K562 (cell line): ENCODE measurements around the gene COP1. TPM values are rescaled to one million over a fixed set of nuclear protein-coding genes. Genes with fewer than 3 reads are reported as not detected.

Source experiments
- ATAC-seq: fragments of 200-7000 bp; cut with Tn5 transposase; 3 replicates; pipeline ENCODE4 v1.9.1; 2020; ENCODE audit warnings: moderate library complexity
- BruUV-seq: library from RNA; stranded (reverse); fragments of 400-500 nt; replicated peaks from 2 replicates; lab custom pipeline; 2021; lab: Mats Ljungman, UMichigan
- CTCF ChIA-PET: fragments of 300-600 bp; formaldehyde crosslinking; extraction: SDS; loops from one replicate; lab custom pipeline; 2021; ENCODE audit warnings: low intra/inter-chr PET ratio; lab: Yijun Ruan, JAX
- POLR2A ChIA-PET: fragments of 300-600, 350-650 bp; sonication (Branson Sonifier 250); formaldehyde crosslinking; extraction: SDS; loops from one replicate; lab custom pipeline; 2021; ENCODE audit warnings: antibody characterized with exemption, inconsistent platforms; lab: Yijun Ruan, JAX
- DNase-seq, 4 experiments: peaks; one replicate each; pipeline versions ENCODE4 v3.0.0 to v3.0.0-alpha.2; 2011 to 2018; ENCODE audit warnings: low spot score in 3 of 4, mixed read lengths in 3 of 4; ENCODE audit errors: extremely low read depth in 1 of 4
- FAIRE-seq: peaks from 2 replicates; lab custom pipeline; 2011; peaks lifted over from hg19 to GRCh38; lab: Jason Lieb, UNC
- H2AFZ ChIP-seq: 2 replicates; pipeline ENCODE4 v1.6.0; 2011; ENCODE audit warnings: low read depth, low read length, control low read depth, inconsistent platforms
- H3K27ac ChIP-seq: fragments of 200-600 bp; 3 replicates; pipeline ENCODE4 v1.8.0; 2011; ENCODE audit warnings: low read depth, mild to moderate bottlenecking, control low read depth, inconsistent platforms, low read length, moderate library complexity, mixed read lengths; ENCODE audit errors: extremely low read depth
- H3K27me3 ChIP-seq, 2 experiments: fragments of 300-600 bp in 1 of 2; 2 replicates in 1 of 2; 3 replicates in 1 of 2; pipeline versions ENCODE4 v1.6.0 to v1.8.0; 2011; ENCODE audit warnings: inconsistent platforms in 2 of 2, low read length in 2 of 2, mild to moderate bottlenecking in 1 of 2, mixed read lengths in 1 of 2, moderate library complexity in 1 of 2; ENCODE audit not compliant: control insufficient read depth in 2 of 2, insufficient read depth in 2 of 2
- H3K36me3 ChIP-seq: fragments of 300-600 bp; 3 replicates; pipeline ENCODE4 v1.8.0; 2011; ENCODE audit warnings: mild to moderate bottlenecking, low read length, inconsistent platforms; ENCODE audit not compliant: control insufficient read depth, insufficient read depth
- H3K4me1 ChIP-seq, 2 experiments: fragments of 200-600 bp in 1 of 2; replicated peaks in 1 of 2; 2 replicates in 1 of 2; 3 replicates in 1 of 2; pipeline versions ENCODE4 v1.5.1 to v1.8.0; 2011; ENCODE audit warnings: inconsistent platforms in 2 of 2, low read length in 2 of 2, mild to moderate bottlenecking in 1 of 2, mixed read lengths in 1 of 2, moderate library complexity in 1 of 2; ENCODE audit not compliant: control insufficient read depth in 2 of 2, insufficient read depth in 2 of 2
- H3K4me2 ChIP-seq: 2 replicates; pipeline ENCODE4 v1.6.1; 2011; ENCODE audit warnings: low read length, control low read depth, inconsistent platforms, mixed read lengths; ENCODE audit not compliant: insufficient read depth
- H3K4me3 ChIP-seq: fragments of 200-600 bp; sonication (generic), shearing (Covaris generic); 2 replicates; pipeline ENCODE4 v1.5.1; 2016; ENCODE audit warnings: control low read depth, inconsistent platforms
- H3K79me2 ChIP-seq: fragments of 200-600 bp; 3 replicates; pipeline ENCODE4 v1.8.0; 2011; ENCODE audit warnings: low read length, inconsistent platforms; ENCODE audit not compliant: control insufficient read depth, insufficient read depth
- H3K9ac ChIP-seq, 2 experiments: 2 replicates each; pipeline versions ENCODE4 v1.6.0 to v1.6.1; 2011; ENCODE audit warnings: low read depth in 2 of 2, low read length in 2 of 2, control low read depth in 1 of 2, inconsistent platforms in 1 of 2, mild to moderate bottlenecking in 1 of 2, mixed read lengths in 1 of 2; ENCODE audit not compliant: insufficient read depth in 1 of 2
- H3K9me1 ChIP-seq: one replicate; pipeline ENCODE4 v1.6.0; 2011; ENCODE audit warnings: inconsistent platforms, mild to moderate bottlenecking, low read length, moderate library complexity; ENCODE audit not compliant: control insufficient read depth, insufficient read depth
- H3K9me3 ChIP-seq: replicated peaks from 2 replicates; pipeline ENCODE4 v1.5.1; 2011; ENCODE audit warnings: low read depth, low read length, inconsistent platforms; ENCODE audit not compliant: control insufficient read depth, insufficient read depth
- H4K20me1 ChIP-seq: replicated peaks from 2 replicates; pipeline ENCODE4 v1.6.1; 2011; ENCODE audit warnings: low read length, inconsistent platforms, mixed read lengths; ENCODE audit not compliant: control insufficient read depth, insufficient read depth
- BHLHE40 ChIP-seq: IDR thresholded peaks from 2 replicates; pipeline ENCODE4 v1.6.1; 2011; ENCODE audit warnings: low read length, improper control_type of control experiment
- CREB1 ChIP-seq, 2 experiments: sonication (generic) in 1 of 2; formaldehyde crosslinking in 1 of 2; IDR thresholded peaks; 2 replicates each; pipeline versions ENCODE4 v1.6.1 to v1.8.0; 2012 to 2022; ENCODE audit warnings: inconsistent platforms in 1 of 2, mild to moderate bottlenecking in 1 of 2, missing genetic modification reagents in 1 of 2, moderate library complexity in 1 of 2
- CREB5 ChIP-seq: fragments of 250-450 bp; sonication (Bioruptor Pico); IDR thresholded peaks from 2 replicates; pipeline ENCODE4 v1.5.0; 2020; ENCODE audit warnings: mild to moderate bottlenecking
- EP300 ChIP-seq: IDR thresholded peaks from 2 replicates; pipeline ENCODE4 v1.6.1; 2012; ENCODE audit warnings: low read length, improper control_type of control experiment
- HMG20A ChIP-seq: fragments of 450-650 bp; formaldehyde crosslinking; conservative IDR thresholded peaks from 2 replicates; pipeline ENCODE4 v1.4.0; 2020; ENCODE audit warnings: mild to moderate bottlenecking, mixed read lengths
- HNRNPLL ChIP-seq: fragments of 200-400 bp; formaldehyde crosslinking; IDR thresholded peaks from 2 replicates; pipeline ENCODE4 v1.6.1; 2017; ENCODE audit warnings: low read length, low read depth, mild to moderate bottlenecking; ENCODE audit not compliant: poor library complexity, severe bottlenecking
- HSF4 ChIP-seq: fragments of 250-450 bp; sonication (Bioruptor Pico); IDR thresholded peaks from 2 replicates; pipeline ENCODE4 v2.1.2; 2022; ENCODE audit warnings: mild to moderate bottlenecking, moderate library complexity, borderline replicate concordance
- IFI16 ChIP-seq: fragments of 250-450 bp; sonication (Bioruptor Pico); IDR thresholded peaks from 2 replicates; pipeline ENCODE4 v2.1.2; 2022; ENCODE audit warnings: mild to moderate bottlenecking, inconsistent platforms
- KLF13 ChIP-seq: fragments of 450-650 bp; IDR thresholded peaks from 2 replicates; pipeline ENCODE4 v1.6.1; 2016; ENCODE audit warnings: missing genetic modification characterization, low read depth, mild to moderate bottlenecking, missing compliant biosample characterization, moderate library complexity, borderline replicate concordance
- SMARCA5 ChIP-seq: fragments of 450-650 bp; IDR thresholded peaks from 2 replicates; pipeline ENCODE4 v1.6.1; 2016
- SP1 ChIP-seq: sonication (generic); formaldehyde crosslinking; IDR thresholded peaks from 2 replicates; pipeline ENCODE4 v1.8.1; 2022; ENCODE audit warnings: mild to moderate bottlenecking, missing genetic modification reagents
- TEAD4 ChIP-seq, 2 experiments: sonication (generic) in 1 of 2; formaldehyde crosslinking in 1 of 2; IDR thresholded peaks; 2 replicates each; pipeline versions ENCODE4 v1.6.1 to v1.8.0; 2012 to 2022; ENCODE audit warnings: borderline replicate concordance in 1 of 2, inconsistent platforms in 1 of 2, low read length in 1 of 2, mild to moderate bottlenecking in 1 of 2, missing genetic modification reagents in 1 of 2
- USF1 ChIP-seq: sonication (generic); formaldehyde crosslinking; IDR thresholded peaks from 2 replicates; pipeline ENCODE4 v1.9.0; 2022; ENCODE audit warnings: mild to moderate bottlenecking, missing genetic modification reagents
- ZKSCAN8 ChIP-seq: fragments of 200-800 bp; sonication (Bioruptor generic); IDR thresholded peaks from 2 replicates; pipeline ENCODE4 v1.6.1; 2016; ENCODE audit warnings: missing genetic modification characterization, missing compliant biosample characterization
- ZNF384 ChIP-seq: IDR thresholded peaks from 2 replicates; pipeline ENCODE4 v1.6.1; 2012; ENCODE audit warnings: low read depth, low read length, improper control_type of control experiment
- ZNF512 ChIP-seq: IDR thresholded peaks from 2 replicates; pipeline ENCODE4 v1.6.1; 2016; ENCODE audit warnings: missing genetic modification characterization, missing compliant biosample characterization
- WGBS: fragments of 100-300 bp; shearing (Covaris generic); methylation state at CpG from one replicate; pipeline ENCODE4 v1.1.6; 2016; ENCODE audit warnings: low coverage, mixed read lengths; ENCODE audit not compliant: insufficient coverage; ENCODE audit errors: missing lambda C conversion rate; 5-methylcytosine and 5-hydroxymethylcytosine counted together
- in situ Hi-C: fragments of 300-500 bp; cut with MboI; formaldehyde crosslinking; loops from 4 replicates; pipeline ENCODE4 v1.15.0; 2018; ENCODE audit warnings: inconsistent platforms, mixed read lengths
- intact Hi-C: fragments of 100-400 bp; cut with micrococcal nuclease; formaldehyde crosslinking; loops from 2 replicates; pipeline ENCODE4 v1.14.2; 2022
- polyA plus RNA-seq, 8 experiments: library from polyadenylated mRNA; depleted of rRNA in 4 of 8; stranded (reverse) in 5 of 8; unstranded in 3 of 8; fragments of >200 nt; fragmentation: Nextera tagmentation in 2 of 8; fragmentation: Illumina TruSeq in 1 of 8; extraction: Ambion mirVana in 2 of 8; extraction: Trizol in 1 of 8; gene quantifications; 2 replicates each; pipeline versions ENCODE4 v1.2.1 to v1.2.3, GENCODE V29; 2011 to 2014; ENCODE audit warnings: inconsistent platforms in 1 of 8, missing spikeins in 1 of 8
- total RNA-seq, 7 experiments: library from RNA; depleted of rRNA in 6 of 7; stranded (reverse); fragments of >200 nt in 6 of 7; fragmentation: Illumina TruSeq in 2 of 7; extraction: Trizol in 2 of 7; gene quantifications; 2 replicates each; pipeline versions ENCODE4 v1.2.1 to v1.2.3, GENCODE V29; 2011 to 2021; ENCODE audit warnings: low replicate concordance in 1 of 7

The COP1 gene
- total and polyA plus RNA-seq, 9 of the 15 experiments (the other 6 are each of a cell fraction or from before 2014, with no cell fraction given): 25.8 to 77.7 (median 58.6) TPM

GRCh38 chr1:176196728-176197127, 10.4 kb downstream of the COP1 start:
- H3K4me2 ChIP-seq: no peak overlapping the region
- no peaks in the 10 kb centered on the region for H3K36me3 ChIP-seq
- DNase-seq (no peak), FAIRE-seq (no peak), ATAC-seq (peak; percentile 14; the same call in 1 of the 3 replicates)
- H3K79me2 ChIP-seq: peaks cover 100% of the 10 kb centered on the region
- WGBS: 62% methylated on average over 4 of the region's 5 CpGs
- no peak overlapping the region for H3K27ac ChIP-seq
- in situ Hi-C loops: no loop called here
- intact Hi-C loops: no loop called here
- H3K4me3 ChIP-seq: no peak overlapping the region
- H4K20me1 ChIP-seq: no peaks in the 10 kb centered on the region
- no peaks in the 10 kb centered on the region for H3K9me3 ChIP-seq
- no TSS peak for BruUV-seq
- H3K9ac ChIP-seq: no peak overlapping the region
- CTCF ChIA-PET: no interaction called here
- POLR2A ChIA-PET: interaction anchor here (1.0 to 3.0 kb wide), 2 partner anchors 9 to 11 kb away, joined by 3 to 11 read pairs; no protein-coding TSS in a partner anchor
- TF ChIP-seq HSF4 (CRISPR knock-in tag) (no peak), ZNF384 (no peak), EP300 (no peak), HNRNPLL (no peak), TEAD4 (IDR thresholded peaks at IDR 0.05; ENCODE audit: low read length) (no peak), TEAD4 (CRISPR knock-in tag; IDR thresholded peaks at IDR 0.05; ENCODE audit: borderline replicate concordance) (no peak), BHLHE40 (no peak), KLF13 (tag) (no peak), HMG20A (no peak), SMARCA5 (no peak), CREB5 (CRISPR knock-in tag) (no peak), SP1 (CRISPR knock-in tag) (no peak), ZKSCAN8 (no peak), ZNF512 (no peak), USF1 (CRISPR knock-in tag) (no peak), CREB1 (IDR thresholded peaks at IDR 0.05) (no peak), CREB1 (CRISPR knock-in tag; IDR thresholded peaks at IDR 0.05) (no peak), IFI16 (CRISPR knock-in tag) (no peak)
- no peaks in the 10 kb centered on the region for H3K27me3 ChIP-seq
- no peak overlapping the region for H2AFZ ChIP-seq
- no peaks in the 10 kb centered on the region for H3K9me1 ChIP-seq
- no peaks in the 10 kb centered on the region for H3K4me1 ChIP-seq
